Upper lobe of left lung (tissue), 4 donors: ENCODE data around the gene SGF29.

ENCODE experiments used
- CTCF ChIP-seq, 6 experiments: fragments of 450-650 bp in 4 of 6; fragments of 200-600 bp in 2 of 6; sonication (generic) in 2 of 6; IDR thresholded peaks; one replicate each; pipeline ENCODE4 v1.5.1; 2016 to 2019; ENCODE audit warnings: antibody characterized with exemption in 6 of 6
- POLR2A ChIP-seq, 4 donors: fragments of 450-650 bp; IDR thresholded peaks; one replicate each; pipeline ENCODE4 v1.5.1; 2016 to 2017; ENCODE audit warnings: antibody characterized with exemption in 4 of 4, mild to moderate bottlenecking in 2 of 4
- POLR2AphosphoS5 ChIP-seq, 2 donors: sonication (generic); formaldehyde crosslinking; IDR thresholded peaks; one replicate each; pipeline ENCODE4 v1.5.1; 2017; ENCODE audit warnings: antibody characterized with exemption in 2 of 2

GRCh38 chr16:28520672-28521071 lies 33.0 kb upstream of the SGF29 start:
- TF ChIP-seq POLR2AphosphoS5 (IDR thresholded peaks at IDR 0.05) (no peak), CTCF (IDR thresholded peaks at IDR 0.05) (no peak), POLR2A (IDR thresholded peaks at IDR 0.05) (no peak)
